C4-2B (cell line): ENCODE results near the gene GAR1.

ENCODE experiments used
- CTCF ChIP-seq: fragments of 450-650 bp; conservative IDR thresholded peaks from 2 replicates; pipeline ENCODE4 v1.5.1; 2017; ENCODE audit warnings: mild to moderate bottlenecking
- ZFX ChIP-seq: fragments of 450-650 bp; IDR thresholded peaks from 2 replicates; pipeline ENCODE4 v1.6.1; 2017

- no peak for TF ChIP-seq CTCF
- no peak for TF ChIP-seq ZFX
Measured at GRCh38 chr4:109810552-109811387, 4.8 kb upstream of the GAR1 start.
